ENCODE measurements around the gene DDIAS. TPM values are rescaled to one million over a fixed set of nuclear protein-coding genes. Genes with fewer than 3 reads are reported as not detected.

The DDIAS gene
- total and polyA plus RNA-seq, 9 of the 15 experiments (the other 6 are each of a cell fraction or from before 2014, with no cell fraction given), result 9.4 to 27.2 (median 23.3) TPM

DNA sequence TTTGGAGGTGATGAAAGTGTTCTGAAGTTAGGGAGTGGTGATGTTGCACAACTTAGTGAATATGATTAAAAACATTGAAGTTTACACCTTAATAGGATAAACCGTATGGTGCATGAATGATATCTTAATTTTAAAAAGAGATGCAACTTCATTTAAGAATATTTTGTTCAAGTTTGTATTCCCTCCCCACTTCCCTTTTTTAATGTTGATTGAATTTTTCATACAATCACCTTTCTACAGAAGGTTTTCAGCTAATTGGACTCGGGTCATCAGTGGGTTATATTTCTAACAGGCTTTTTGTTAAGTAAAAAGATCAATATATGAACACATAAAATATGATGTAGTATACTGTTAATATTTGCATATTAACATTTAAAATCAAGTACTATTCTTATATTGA lies 72.6 kb downstream of the DDIAS start:
- in situ Hi-C loops (cut with MboI) (no loop called here), intact Hi-C loops (cut with micrococcal nuclease) (no loop called here)
- Histone ChIP-seq H3K9me3 (replicated peaks; ENCODE audit: control insufficient read depth, insufficient read depth, low read depth, low read length) (no peaks in the 10 kb centered on the region), H3K27me3 (ENCODE audit: control insufficient read depth in 2 of 2, insufficient read depth in 2 of 2, low read length in 2 of 2) (no peaks in the 10 kb centered on the region), H3K79me2 (ENCODE audit: control insufficient read depth, insufficient read depth, low read length) (no peaks in the 10 kb centered on the region), H3K27ac (ENCODE audit: extremely low read depth, low read depth, low read length) (no peak overlapping the region), H3K36me3 (ENCODE audit: control insufficient read depth, insufficient read depth, low read length) (no peaks in the 10 kb centered on the region), H3K9me1 (ENCODE audit: control insufficient read depth, insufficient read depth, low read length) (no peaks in the 10 kb centered on the region), H3K4me2 (ENCODE audit: insufficient read depth, low read length) (no peak overlapping the region), H3K4me3 (no peak overlapping the region), H4K20me1 (replicated peaks; ENCODE audit: control insufficient read depth, insufficient read depth, low read length) (no peaks in the 10 kb centered on the region), H3K9ac (ENCODE audit: insufficient read depth in 1 of 2, low read depth in 2 of 2, low read length in 2 of 2) (no peak overlapping the region), H3K4me1 (replicated peaks in 1 of 2; ENCODE audit: control insufficient read depth in 2 of 2, insufficient read depth in 2 of 2, low read length in 2 of 2) (no peaks in the 10 kb centered on the region), H2AFZ (ENCODE audit: low read depth, low read length) (no peak overlapping the region)
- no TSS peak for BruUV-seq (replicated peaks)
- no peak for ATAC-seq
- ChIA-PET POLR2A (no interaction called here), CTCF (ENCODE audit: low intra/inter-chr PET ratio) (no interaction called here)
- no peak for TF ChIP-seq BRD4 (IDR thresholded peaks at IDR 0.05)
- peak; percentile 44 for TF ChIP-seq CEBPB (tag; IDR thresholded peaks at IDR 0.05)
- no peak for TF ChIP-seq MCM5 (IDR thresholded peaks at IDR 0.05; ENCODE audit: low read depth)
- TF ChIP-seq, protein P1, sequence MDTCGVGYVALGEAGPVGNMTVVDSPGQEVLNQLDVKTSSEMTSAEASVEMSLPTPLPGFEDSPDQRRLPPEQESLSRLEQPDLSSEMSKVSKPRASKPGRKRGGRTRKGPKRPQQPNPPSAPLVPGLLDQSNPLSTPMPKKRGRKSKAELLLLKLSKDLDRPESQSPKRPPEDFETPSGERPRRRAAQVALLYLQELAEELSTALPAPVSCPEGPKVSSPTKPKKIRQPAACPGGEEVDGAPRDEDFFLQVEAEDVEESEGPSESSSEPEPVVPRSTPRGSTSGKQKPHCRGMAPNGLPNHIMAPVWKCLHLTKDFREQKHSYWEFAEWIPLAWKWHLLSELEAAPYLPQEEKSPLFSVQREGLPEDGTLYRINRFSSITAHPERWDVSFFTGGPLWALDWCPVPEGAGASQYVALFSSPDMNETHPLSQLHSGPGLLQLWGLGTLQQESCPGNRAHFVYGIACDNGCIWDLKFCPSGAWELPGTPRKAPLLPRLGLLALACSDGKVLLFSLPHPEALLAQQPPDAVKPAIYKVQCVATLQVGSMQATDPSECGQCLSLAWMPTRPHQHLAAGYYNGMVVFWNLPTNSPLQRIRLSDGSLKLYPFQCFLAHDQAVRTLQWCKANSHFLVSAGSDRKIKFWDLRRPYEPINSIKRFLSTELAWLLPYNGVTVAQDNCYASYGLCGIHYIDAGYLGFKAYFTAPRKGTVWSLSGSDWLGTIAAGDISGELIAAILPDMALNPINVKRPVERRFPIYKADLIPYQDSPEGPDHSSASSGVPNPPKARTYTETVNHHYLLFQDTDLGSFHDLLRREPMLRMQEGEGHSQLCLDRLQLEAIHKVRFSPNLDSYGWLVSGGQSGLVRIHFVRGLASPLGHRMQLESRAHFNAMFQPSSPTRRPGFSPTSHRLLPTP (IDR thresholded peaks at IDR 0.05; ENCODE audit: borderline replicate concordance, extremely low read depth, insufficient read length), result no peak
- TF ChIP-seq, protein P2, sequence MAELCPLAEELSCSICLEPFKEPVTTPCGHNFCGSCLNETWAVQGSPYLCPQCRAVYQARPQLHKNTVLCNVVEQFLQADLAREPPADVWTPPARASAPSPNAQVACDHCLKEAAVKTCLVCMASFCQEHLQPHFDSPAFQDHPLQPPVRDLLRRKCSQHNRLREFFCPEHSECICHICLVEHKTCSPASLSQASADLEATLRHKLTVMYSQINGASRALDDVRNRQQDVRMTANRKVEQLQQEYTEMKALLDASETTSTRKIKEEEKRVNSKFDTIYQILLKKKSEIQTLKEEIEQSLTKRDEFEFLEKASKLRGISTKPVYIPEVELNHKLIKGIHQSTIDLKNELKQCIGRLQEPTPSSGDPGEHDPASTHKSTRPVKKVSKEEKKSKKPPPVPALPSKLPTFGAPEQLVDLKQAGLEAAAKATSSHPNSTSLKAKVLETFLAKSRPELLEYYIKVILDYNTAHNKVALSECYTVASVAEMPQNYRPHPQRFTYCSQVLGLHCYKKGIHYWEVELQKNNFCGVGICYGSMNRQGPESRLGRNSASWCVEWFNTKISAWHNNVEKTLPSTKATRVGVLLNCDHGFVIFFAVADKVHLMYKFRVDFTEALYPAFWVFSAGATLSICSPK (IDR thresholded peaks at IDR 0.05; ENCODE audit: borderline replicate concordance), result no peak
- peak; percentile 39; the same call in 1 of the 2 replicates for TF ChIP-seq SPI1 (IDR thresholded peaks at IDR 0.05; ENCODE audit: borderline replicate concordance, low read depth, low read length)
- TF ChIP-seq CEBPG (CRISPR knock-in tag; IDR thresholded peaks at IDR 0.05), result no peak
- TF ChIP-seq CEBPG (tag; conservative IDR thresholded peaks at IDR 0.05 in 1 of 2, IDR thresholded peaks at IDR 0.05 in 1 of 2), result 0 out of 4 replicates have a peak, but pooled peaks of 1 of the 2 experiments have one; percentile 15
- no peak for DNase-seq (ENCODE audit: extremely low read depth in 1 of 4, low spot score in 3 of 4)
- FAIRE-seq, result no peak
- 9% methylated on average over 2 of the region's 2 CpGs for WGBS (ENCODE audit: insufficient coverage, low coverage, missing lambda C conversion rate)
